GM12878 (cell line): ENCODE results near the gene WWOX. TPM values are rescaled to one million over a fixed set of nuclear protein-coding genes. Genes with fewer than 3 reads are reported as not detected.

Source experiments
- ATAC-seq: fragments of 200-7000 bp; cut with Tn5 transposase; 3 replicates; pipeline ENCODE4 v1.9.1; 2020; ENCODE audit warnings: mild to moderate bottlenecking, moderate library complexity
- BruUV-seq: library from RNA; stranded (reverse); fragments of 400-500 nt; replicated peaks from 2 replicates; lab custom pipeline; 2021; lab: Mats Ljungman, UMichigan
- CTCF ChIA-PET: fragments of 300-600 bp; sonication (Branson Sonifier 250); formaldehyde crosslinking; extraction: SDS; loops from one replicate; lab custom pipeline; 2021; ENCODE audit warnings: inconsistent platforms; lab: Yijun Ruan, JAX
- POLR2A ChIA-PET: fragments of 350-600 bp; formaldehyde crosslinking; extraction: SDS; loops from one replicate; lab custom pipeline; 2021; ENCODE audit warnings: inconsistent platforms; lab: Charles Lee
- RAD21 ChIA-PET: fragments of 300-600 bp; sonication (Branson Sonifier 250); formaldehyde crosslinking; loops from one replicate; lab custom pipeline; 2023; ENCODE audit warnings: antibody characterized with exemption; ENCODE audit not compliant: unreplicated experiment; lab: Charles Lee
- SMC1A ChIA-PET: fragments of 300-600 bp; sonication (Branson Sonifier 250); formaldehyde crosslinking; loops from one replicate; lab custom pipeline; 2023; ENCODE audit not compliant: unreplicated experiment, uncharacterized antibody; lab: Charles Lee
- DNase-seq: peaks from one replicate; pipeline ENCODE4 v3.0.0-alpha.2; 2011; ENCODE audit warnings: low read depth, low spot score
- FAIRE-seq: peaks from 3 replicates; lab custom pipeline; 2011; peaks lifted over from hg19 to GRCh38; lab: Jason Lieb, UNC
- H2AFZ ChIP-seq: 2 replicates; pipeline ENCODE4 v1.6.0; 2011; ENCODE audit warnings: low read depth, low read length, control low read depth; ENCODE audit not compliant: control insufficient read depth
- H3K27ac ChIP-seq: 2 replicates; pipeline ENCODE4 v1.5.1; 2011; ENCODE audit warnings: control low read depth; ENCODE audit not compliant: control insufficient read depth, insufficient read depth
- H3K27me3 ChIP-seq, 2 experiments: replicated peaks in 1 of 2; 2 replicates each; pipeline versions ENCODE4 v1.6.0 to v1.6.1; 2011; ENCODE audit warnings: low read length in 1 of 2; ENCODE audit not compliant: control insufficient read depth in 2 of 2, insufficient read depth in 2 of 2
- H3K36me3 ChIP-seq, 2 experiments: 2 replicates each; pipeline ENCODE4 v1.5.1; 2011; ENCODE audit warnings: low read length in 1 of 2; ENCODE audit not compliant: control insufficient read depth in 2 of 2, insufficient read depth in 2 of 2
- H3K4me1 ChIP-seq: 2 replicates; pipeline ENCODE4 v1.6.1; 2011; ENCODE audit warnings: mild to moderate bottlenecking, low read length, moderate library complexity, mixed read lengths; ENCODE audit not compliant: control insufficient read depth, insufficient read depth
- H3K4me2 ChIP-seq: 2 replicates; pipeline ENCODE4 v1.6.0; 2011; ENCODE audit warnings: control low read depth; ENCODE audit not compliant: control insufficient read depth, insufficient read depth
- H3K4me3 ChIP-seq: fragments of 200-600 bp; sonication (generic); 2 replicates; pipeline ENCODE4 v1.5.1; 2016
- H3K79me2 ChIP-seq: 2 replicates; pipeline ENCODE4 v1.6.0; 2011; ENCODE audit warnings: low read length; ENCODE audit not compliant: control insufficient read depth, insufficient read depth
- H3K9ac ChIP-seq: 2 replicates; pipeline ENCODE4 v1.8.0; 2011; ENCODE audit warnings: low read length, control low read depth, mixed read lengths; ENCODE audit not compliant: control insufficient read depth, insufficient read depth
- H3K9me3 ChIP-seq: replicated peaks from 3 replicates; pipeline ENCODE4 v1.5.1; 2011; ENCODE audit warnings: mild to moderate bottlenecking, low read length; ENCODE audit not compliant: control insufficient read depth, insufficient read depth
- H4K20me1 ChIP-seq: 2 replicates; pipeline ENCODE4 v1.6.0; 2011; ENCODE audit not compliant: control insufficient read depth, insufficient read depth
- CHD4 ChIP-seq: fragments of 200-600 bp; sonication (generic); IDR thresholded peaks from 2 replicates; pipeline ENCODE4 v1.6.1; 2016; ENCODE audit warnings: mild to moderate bottlenecking
- DPF2 ChIP-seq: fragments of 450-650 bp; IDR thresholded peaks from 2 replicates; pipeline ENCODE4 v1.6.1; 2017; ENCODE audit warnings: mild to moderate bottlenecking
- E2F8 ChIP-seq: fragments of 450-650 bp; IDR thresholded peaks from 2 replicates; pipeline ENCODE4 v1.6.1; 2018; ENCODE audit warnings: mild to moderate bottlenecking, low read depth, moderate library complexity; ENCODE audit not compliant: partially characterized antibody
- FOS ChIP-seq: IDR thresholded peaks from 3 replicates; pipeline ENCODE4 v1.6.1; 2011; ENCODE audit warnings: borderline replicate concordance; ENCODE audit not compliant: insufficient read length; ENCODE audit errors: extremely low read depth
- MEF2B ChIP-seq: fragments of 450-650 bp; IDR thresholded peaks from 2 replicates; pipeline ENCODE4 v1.6.1; 2018; ENCODE audit warnings: mild to moderate bottlenecking, moderate library complexity; ENCODE audit not compliant: partially characterized antibody, poor library complexity, severe bottlenecking
- POLR2AphosphoS2 ChIP-seq: IDR thresholded peaks from 2 replicates; pipeline ENCODE4 v1.6.1; 2011; ENCODE audit warnings: low read depth, mild to moderate bottlenecking, low read length, improper control_type of control experiment, moderate library complexity
- POU2F2 ChIP-seq: IDR thresholded peaks from 3 replicates; pipeline ENCODE4 v1.6.1; 2011; ENCODE audit warnings: low read depth, mild to moderate bottlenecking, low read length, borderline replicate concordance
- TARDBP ChIP-seq: IDR thresholded peaks from 2 replicates; pipeline ENCODE4 v1.6.1; 2016; ENCODE audit warnings: borderline replicate concordance
- ZNF384 ChIP-seq: IDR thresholded peaks from 2 replicates; pipeline ENCODE4 v1.6.1; 2012; ENCODE audit warnings: low read depth, mild to moderate bottlenecking, low read length, improper control_type of control experiment, borderline replicate concordance
- ZSCAN29 ChIP-seq: fragments of 450-650 bp; IDR thresholded peaks from 2 replicates; pipeline ENCODE4 v1.6.1; 2017; ENCODE audit warnings: mild to moderate bottlenecking, moderate library complexity
- WGBS: methylation state at CpG from one replicate; pipeline ENCODE4 v1.1.6; 2016; ENCODE audit warnings: low lambda C conversion rate; ENCODE audit not compliant: insufficient replicate concordance, insufficient coverage; ENCODE audit errors: missing lambda C conversion rate; 5-methylcytosine and 5-hydroxymethylcytosine counted together
- in situ Hi-C: fragments of 300-500 bp; cut with MboI; formaldehyde crosslinking; loops from 9 replicates; pipeline ENCODE4 v1.14.3; 2018; ENCODE audit warnings: mixed read lengths
- intact Hi-C: fragments of 100-400 bp; cut with micrococcal nuclease; formaldehyde crosslinking; loops from one replicate; pipeline ENCODE4 v1.14.2; 2022; ENCODE audit not compliant: unreplicated experiment
- polyA plus RNA-seq, 11 experiments: library from polyadenylated mRNA; depleted of rRNA in 4 of 11; unstranded in 6 of 11; stranded (reverse) in 5 of 11; fragments of >200 nt; fragmentation: Nextera tagmentation in 4 of 11; fragmentation: Illumina TruSeq in 1 of 11; extraction: Ambion mirVana in 4 of 11; extraction: Trizol in 1 of 11; gene quantifications; 1 replicate in 1 of 11; 2 replicates in 10 of 11; pipeline versions ENCODE4 v1.2.1 to v1.2.3, GENCODE V29; 2011 to 2016; ENCODE audit warnings: inconsistent platforms in 2 of 11, missing spikeins in 2 of 11, low read depth in 1 of 11
- total RNA-seq, 4 experiments: library from RNA; depleted of rRNA in 3 of 4; stranded (reverse); fragments of >200 nt in 3 of 4; fragmentation: Illumina TruSeq in 1 of 4; extraction: Trizol in 1 of 4; gene quantifications; 2 replicates each; pipeline versions ENCODE4 v1.2.1 to v1.2.3, GENCODE V29; 2013 to 2021
- TF ChIP-seq, protein P1 (sequence below): fragments of 450-650 bp; IDR thresholded peaks from 2 replicates; pipeline ENCODE4 v1.6.1; 2017; ENCODE audit warnings: mild to moderate bottlenecking
- TF ChIP-seq, protein P2 (sequence below): fragments of 450-650 bp; IDR thresholded peaks from 2 replicates; pipeline ENCODE4 v1.6.1; 2017; ENCODE audit warnings: mild to moderate bottlenecking, moderate library complexity
- TF ChIP-seq, protein P3 (sequence below): fragments of 450-650 bp; IDR thresholded peaks from 2 replicates; pipeline ENCODE4 v1.6.1; 2016; ENCODE audit warnings: mild to moderate bottlenecking

The WWOX gene
- total and polyA plus RNA-seq, 10 of the 15 experiments (the other 5 are each of a cell fraction or from before 2014, with no cell fraction given), result 2.8 to 24.4 (median 17.8) TPM

DNA sequence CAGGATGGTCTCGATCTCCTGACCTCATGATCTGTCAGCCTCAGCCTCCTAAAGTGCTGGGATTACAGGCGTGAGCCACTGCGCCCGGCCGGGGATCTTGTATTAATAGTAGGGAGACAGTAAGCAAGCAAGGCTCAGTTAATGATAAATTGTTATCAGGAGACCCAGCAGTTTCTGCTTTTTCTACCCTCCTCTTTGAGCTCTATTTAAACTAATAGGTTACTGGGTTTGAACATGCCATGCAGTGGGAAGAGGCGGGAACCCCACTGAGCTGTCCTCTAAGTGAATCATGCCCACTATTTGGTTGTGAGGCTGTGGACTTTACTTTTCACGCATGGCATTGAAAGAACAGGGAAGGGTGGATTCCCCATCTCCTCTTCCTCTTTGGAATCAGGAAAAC lies 223.9 kb downstream of the WWOX start:
- no peaks in the 10 kb centered on the region for H3K27me3 ChIP-seq
- BruUV-seq, result no TSS peak
- H4K20me1 ChIP-seq, result no peaks in the 10 kb centered on the region
- H3K4me1 ChIP-seq, result no peaks in the 10 kb centered on the region
- ATAC-seq, result no peak
- ChIA-PET SMC1A (no interaction called here), CTCF (no interaction called here), POLR2A (no interaction called here), RAD21 (no interaction called here)
- no peak overlapping the region for H3K4me2 ChIP-seq
- no peaks in the 10 kb centered on the region for H3K9me3 ChIP-seq
- H3K4me3 ChIP-seq, result no peak overlapping the region
- H2AFZ ChIP-seq, result no peak overlapping the region
- no peak for DNase-seq
- no peak for FAIRE-seq
- intact Hi-C loops, result no loop called here
- in situ Hi-C loops, result no loop called here
- no peaks in the 10 kb centered on the region for H3K36me3 ChIP-seq
- no peak overlapping the region for H3K9ac ChIP-seq
- no peak overlapping the region for H3K27ac ChIP-seq
- no peaks in the 10 kb centered on the region for H3K79me2 ChIP-seq
- 78% methylated on average over 7 of the region's 7 CpGs for WGBS
- TF ChIP-seq POLR2AphosphoS2 (no peak), TARDBP (no peak), FOS (no peak), ZSCAN29 (no peak), E2F8 (no peak), DPF2 (no peak), ZNF384 (no peak), CHD4 (no peak), MEF2B (no peak), POU2F2 (no peak)
- TF ChIP-seq, protein P1, sequence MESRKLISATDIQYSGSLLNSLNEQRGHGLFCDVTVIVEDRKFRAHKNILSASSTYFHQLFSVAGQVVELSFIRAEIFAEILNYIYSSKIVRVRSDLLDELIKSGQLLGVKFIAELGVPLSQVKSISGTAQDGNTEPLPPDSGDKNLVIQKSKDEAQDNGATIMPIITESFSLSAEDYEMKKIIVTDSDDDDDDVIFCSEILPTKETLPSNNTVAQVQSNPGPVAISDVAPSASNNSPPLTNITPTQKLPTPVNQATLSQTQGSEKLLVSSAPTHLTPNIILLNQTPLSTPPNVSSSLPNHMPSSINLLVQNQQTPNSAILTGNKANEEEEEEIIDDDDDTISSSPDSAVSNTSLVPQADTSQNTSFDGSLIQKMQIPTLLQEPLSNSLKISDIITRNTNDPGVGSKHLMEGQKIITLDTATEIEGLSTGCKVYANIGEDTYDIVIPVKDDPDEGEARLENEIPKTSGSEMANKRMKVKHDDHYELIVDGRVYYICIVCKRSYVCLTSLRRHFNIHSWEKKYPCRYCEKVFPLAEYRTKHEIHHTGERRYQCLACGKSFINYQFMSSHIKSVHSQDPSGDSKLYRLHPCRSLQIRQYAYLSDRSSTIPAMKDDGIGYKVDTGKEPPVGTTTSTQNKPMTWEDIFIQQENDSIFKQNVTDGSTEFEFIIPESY, result no peak
- TF ChIP-seq, protein P2, sequence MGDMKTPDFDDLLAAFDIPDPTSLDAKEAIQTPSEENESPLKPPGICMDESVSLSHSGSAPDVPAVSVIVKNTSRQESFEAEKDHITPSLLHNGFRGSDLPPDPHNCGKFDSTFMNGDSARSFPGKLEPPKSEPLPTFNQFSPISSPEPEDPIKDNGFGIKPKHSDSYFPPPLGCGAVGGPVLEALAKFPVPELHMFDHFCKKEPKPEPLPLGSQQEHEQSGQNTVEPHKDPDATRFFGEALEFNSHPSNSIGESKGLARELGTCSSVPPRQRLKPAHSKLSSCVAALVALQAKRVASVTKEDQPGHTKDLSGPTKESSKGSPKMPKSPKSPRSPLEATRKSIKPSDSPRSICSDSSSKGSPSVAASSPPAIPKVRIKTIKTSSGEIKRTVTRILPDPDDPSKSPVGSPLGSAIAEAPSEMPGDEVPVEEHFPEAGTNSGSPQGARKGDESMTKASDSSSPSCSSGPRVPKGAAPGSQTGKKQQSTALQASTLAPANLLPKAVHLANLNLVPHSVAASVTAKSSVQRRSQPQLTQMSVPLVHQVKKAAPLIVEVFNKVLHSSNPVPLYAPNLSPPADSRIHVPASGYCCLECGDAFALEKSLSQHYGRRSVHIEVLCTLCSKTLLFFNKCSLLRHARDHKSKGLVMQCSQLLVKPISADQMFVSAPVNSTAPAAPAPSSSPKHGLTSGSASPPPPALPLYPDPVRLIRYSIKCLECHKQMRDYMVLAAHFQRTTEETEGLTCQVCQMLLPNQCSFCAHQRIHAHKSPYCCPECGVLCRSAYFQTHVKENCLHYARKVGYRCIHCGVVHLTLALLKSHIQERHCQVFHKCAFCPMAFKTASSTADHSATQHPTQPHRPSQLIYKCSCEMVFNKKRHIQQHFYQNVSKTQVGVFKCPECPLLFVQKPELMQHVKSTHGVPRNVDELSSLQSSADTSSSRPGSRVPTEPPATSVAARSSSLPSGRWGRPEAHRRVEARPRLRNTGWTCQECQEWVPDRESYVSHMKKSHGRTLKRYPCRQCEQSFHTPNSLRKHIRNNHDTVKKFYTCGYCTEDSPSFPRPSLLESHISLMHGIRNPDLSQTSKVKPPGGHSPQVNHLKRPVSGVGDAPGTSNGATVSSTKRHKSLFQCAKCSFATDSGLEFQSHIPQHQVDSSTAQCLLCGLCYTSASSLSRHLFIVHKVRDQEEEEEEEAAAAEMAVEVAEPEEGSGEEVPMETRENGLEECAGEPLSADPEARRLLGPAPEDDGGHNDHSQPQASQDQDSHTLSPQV, result no peak
- TF ChIP-seq, protein P3, sequence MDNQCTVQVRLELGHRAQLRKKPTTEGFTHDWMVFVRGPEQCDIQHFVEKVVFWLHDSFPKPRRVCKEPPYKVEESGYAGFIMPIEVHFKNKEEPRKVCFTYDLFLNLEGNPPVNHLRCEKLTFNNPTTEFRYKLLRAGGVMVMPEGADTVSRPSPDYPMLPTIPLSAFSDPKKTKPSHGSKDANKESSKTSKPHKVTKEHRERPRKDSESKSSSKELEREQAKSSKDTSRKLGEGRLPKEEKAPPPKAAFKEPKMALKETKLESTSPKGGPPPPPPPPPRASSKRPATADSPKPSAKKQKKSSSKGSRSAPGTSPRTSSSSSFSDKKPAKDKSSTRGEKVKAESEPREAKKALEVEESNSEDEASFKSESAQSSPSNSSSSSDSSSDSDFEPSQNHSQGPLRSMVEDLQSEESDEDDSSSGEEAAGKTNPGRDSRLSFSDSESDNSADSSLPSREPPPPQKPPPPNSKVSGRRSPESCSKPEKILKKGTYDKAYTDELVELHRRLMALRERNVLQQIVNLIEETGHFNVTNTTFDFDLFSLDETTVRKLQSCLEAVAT, result no peak
